K562 (cell line): ENCODE results near the gene OR4D9. TPM values are rescaled to one million over a fixed set of nuclear protein-coding genes. Genes with fewer than 3 reads are reported as not detected.
"Not testable (repeated sequence)": the region's sequence is repeated elsewhere in the genome, so short reads cannot be mapped to it uniquely, and the experiment has no call there.

ENCODE experiments used
- ATAC-seq: fragments of 200-7000 bp; cut with Tn5 transposase; 3 replicates; pipeline ENCODE4 v1.9.1; 2020; ENCODE audit warnings: moderate library complexity
- BruUV-seq: library from RNA; stranded (reverse); fragments of 400-500 nt; replicated peaks from 2 replicates; lab custom pipeline; 2021; lab: Mats Ljungman, UMichigan
- CTCF ChIA-PET: fragments of 300-600 bp; formaldehyde crosslinking; extraction: SDS; loops from one replicate; lab custom pipeline; 2021; ENCODE audit warnings: low intra/inter-chr PET ratio; lab: Yijun Ruan, JAX
- POLR2A ChIA-PET: fragments of 300-600, 350-650 bp; sonication (Branson Sonifier 250); formaldehyde crosslinking; extraction: SDS; loops from one replicate; lab custom pipeline; 2021; ENCODE audit warnings: antibody characterized with exemption, inconsistent platforms; lab: Yijun Ruan, JAX
- DNase-seq, 4 experiments: peaks; one replicate each; pipeline versions ENCODE4 v3.0.0 to v3.0.0-alpha.2; 2011 to 2018; ENCODE audit warnings: low spot score in 3 of 4, mixed read lengths in 3 of 4; ENCODE audit errors: extremely low read depth in 1 of 4
- FAIRE-seq: peaks from 2 replicates; lab custom pipeline; 2011; peaks lifted over from hg19 to GRCh38; lab: Jason Lieb, UNC
- H2AFZ ChIP-seq: 2 replicates; pipeline ENCODE4 v1.6.0; 2011; ENCODE audit warnings: low read depth, low read length, control low read depth, inconsistent platforms
- H3K27ac ChIP-seq: fragments of 200-600 bp; 3 replicates; pipeline ENCODE4 v1.8.0; 2011; ENCODE audit warnings: low read depth, mild to moderate bottlenecking, control low read depth, inconsistent platforms, low read length, moderate library complexity, mixed read lengths; ENCODE audit errors: extremely low read depth
- H3K27me3 ChIP-seq, 2 experiments: fragments of 300-600 bp in 1 of 2; 2 replicates in 1 of 2; 3 replicates in 1 of 2; pipeline versions ENCODE4 v1.6.0 to v1.8.0; 2011; ENCODE audit warnings: inconsistent platforms in 2 of 2, low read length in 2 of 2, mild to moderate bottlenecking in 1 of 2, mixed read lengths in 1 of 2, moderate library complexity in 1 of 2; ENCODE audit not compliant: control insufficient read depth in 2 of 2, insufficient read depth in 2 of 2
- H3K36me3 ChIP-seq: fragments of 300-600 bp; 3 replicates; pipeline ENCODE4 v1.8.0; 2011; ENCODE audit warnings: mild to moderate bottlenecking, low read length, inconsistent platforms; ENCODE audit not compliant: control insufficient read depth, insufficient read depth
- H3K4me1 ChIP-seq, 2 experiments: fragments of 200-600 bp in 1 of 2; replicated peaks in 1 of 2; 2 replicates in 1 of 2; 3 replicates in 1 of 2; pipeline versions ENCODE4 v1.5.1 to v1.8.0; 2011; ENCODE audit warnings: inconsistent platforms in 2 of 2, low read length in 2 of 2, mild to moderate bottlenecking in 1 of 2, mixed read lengths in 1 of 2, moderate library complexity in 1 of 2; ENCODE audit not compliant: control insufficient read depth in 2 of 2, insufficient read depth in 2 of 2
- H3K4me2 ChIP-seq: 2 replicates; pipeline ENCODE4 v1.6.1; 2011; ENCODE audit warnings: low read length, control low read depth, inconsistent platforms, mixed read lengths; ENCODE audit not compliant: insufficient read depth
- H3K4me3 ChIP-seq: fragments of 200-600 bp; sonication (generic), shearing (Covaris generic); 2 replicates; pipeline ENCODE4 v1.5.1; 2016; ENCODE audit warnings: control low read depth, inconsistent platforms
- H3K79me2 ChIP-seq: fragments of 200-600 bp; 3 replicates; pipeline ENCODE4 v1.8.0; 2011; ENCODE audit warnings: low read length, inconsistent platforms; ENCODE audit not compliant: control insufficient read depth, insufficient read depth
- H3K9ac ChIP-seq, 2 experiments: 2 replicates each; pipeline versions ENCODE4 v1.6.0 to v1.6.1; 2011; ENCODE audit warnings: low read depth in 2 of 2, low read length in 2 of 2, control low read depth in 1 of 2, inconsistent platforms in 1 of 2, mild to moderate bottlenecking in 1 of 2, mixed read lengths in 1 of 2; ENCODE audit not compliant: insufficient read depth in 1 of 2
- H3K9me1 ChIP-seq: one replicate; pipeline ENCODE4 v1.6.0; 2011; ENCODE audit warnings: inconsistent platforms, mild to moderate bottlenecking, low read length, moderate library complexity; ENCODE audit not compliant: control insufficient read depth, insufficient read depth
- H3K9me3 ChIP-seq: replicated peaks from 2 replicates; pipeline ENCODE4 v1.5.1; 2011; ENCODE audit warnings: low read depth, low read length, inconsistent platforms; ENCODE audit not compliant: control insufficient read depth, insufficient read depth
- H4K20me1 ChIP-seq: replicated peaks from 2 replicates; pipeline ENCODE4 v1.6.1; 2011; ENCODE audit warnings: low read length, inconsistent platforms, mixed read lengths; ENCODE audit not compliant: control insufficient read depth, insufficient read depth
- AFF1 ChIP-seq, 2 experiments: fragments of 450-650 bp; IDR thresholded peaks; 2 replicates each; pipeline ENCODE4 v1.6.1; 2018; ENCODE audit warnings: mild to moderate bottlenecking in 2 of 2, low read depth in 1 of 2; ENCODE audit not compliant: partially characterized antibody in 2 of 2
- CBFA2T2 ChIP-seq: fragments of 450-650 bp; conservative IDR thresholded peaks from 2 replicates; pipeline ENCODE4 v1.6.1; 2017; ENCODE audit warnings: mild to moderate bottlenecking
- CBX1 ChIP-seq: sonication (generic); IDR thresholded peaks from 2 replicates; pipeline ENCODE4 v1.6.1; 2016; ENCODE audit warnings: antibody characterized with exemption, low read depth, mild to moderate bottlenecking
- EP400 ChIP-seq: fragments of 450-650 bp; IDR thresholded peaks from 2 replicates; pipeline ENCODE4 v1.6.1; 2017; ENCODE audit warnings: antibody characterized with exemption, mild to moderate bottlenecking, moderate library complexity
- MCM7 ChIP-seq, 2 experiments: fragments of 450-650 bp; IDR thresholded peaks; 2 replicates each; pipeline ENCODE4 v1.6.1; 2016 to 2018
- MTF1 ChIP-seq: fragments of 250-450 bp; sonication (Bioruptor Pico); IDR thresholded peaks from 2 replicates; pipeline ENCODE4 v1.9.0; 2021; ENCODE audit warnings: moderate library complexity, mild to moderate bottlenecking, inconsistent platforms, borderline replicate concordance
- POLR3A ChIP-seq: IDR thresholded peaks from 2 replicates; pipeline ENCODE4 v1.6.1; 2011; ENCODE audit warnings: borderline replicate concordance, mild to moderate bottlenecking, moderate library complexity; ENCODE audit not compliant: insufficient read length, insufficient read depth; ENCODE audit errors: extremely low read depth
- RBBP5 ChIP-seq: fragments of 200-600 bp; sonication (generic); IDR thresholded peaks from 2 replicates; pipeline ENCODE4 v1.6.1; 2012; ENCODE audit warnings: borderline replicate concordance, mild to moderate bottlenecking, low read length, control low read depth, inconsistent platforms; ENCODE audit not compliant: insufficient read depth, poor library complexity, severe bottlenecking
- SRSF1 ChIP-seq: fragments of 200-400 bp; formaldehyde crosslinking; IDR thresholded peaks from 2 replicates; pipeline ENCODE4 v1.6.1; 2017; ENCODE audit warnings: mild to moderate bottlenecking, low read depth, low read length, moderate library complexity
- TCF7L2 ChIP-seq: fragments of 150-350 bp; IDR thresholded peaks from 2 replicates; pipeline ENCODE4 v1.6.1; 2016; ENCODE audit warnings: low read depth, mild to moderate bottlenecking, low read length, moderate library complexity
- ZFP36 ChIP-seq: fragments of 150-350 bp; IDR thresholded peaks from 2 replicates; pipeline ENCODE4 v1.6.1; 2018; ENCODE audit warnings: low read length, low read depth; ENCODE audit not compliant: partially characterized antibody
- ZNF384 ChIP-seq: IDR thresholded peaks from 2 replicates; pipeline ENCODE4 v1.6.1; 2012; ENCODE audit warnings: low read depth, low read length, improper control_type of control experiment
- WGBS: fragments of 100-300 bp; shearing (Covaris generic); methylation state at CpG from one replicate; pipeline ENCODE4 v1.1.6; 2016; ENCODE audit warnings: low coverage, mixed read lengths; ENCODE audit not compliant: insufficient coverage; ENCODE audit errors: missing lambda C conversion rate; 5-methylcytosine and 5-hydroxymethylcytosine counted together
- in situ Hi-C: fragments of 300-500 bp; cut with MboI; formaldehyde crosslinking; loops from 4 replicates; pipeline ENCODE4 v1.15.0; 2018; ENCODE audit warnings: inconsistent platforms, mixed read lengths
- intact Hi-C: fragments of 100-400 bp; cut with micrococcal nuclease; formaldehyde crosslinking; loops from 2 replicates; pipeline ENCODE4 v1.14.2; 2022
- polyA plus RNA-seq, 8 experiments: library from polyadenylated mRNA; depleted of rRNA in 4 of 8; stranded (reverse) in 5 of 8; unstranded in 3 of 8; fragments of >200 nt; fragmentation: Nextera tagmentation in 2 of 8; fragmentation: Illumina TruSeq in 1 of 8; extraction: Ambion mirVana in 2 of 8; extraction: Trizol in 1 of 8; gene quantifications; 2 replicates each; pipeline versions ENCODE4 v1.2.1 to v1.2.3, GENCODE V29; 2011 to 2014; ENCODE audit warnings: inconsistent platforms in 1 of 8, missing spikeins in 1 of 8
- total RNA-seq, 7 experiments: library from RNA; depleted of rRNA in 6 of 7; stranded (reverse); fragments of >200 nt in 6 of 7; fragmentation: Illumina TruSeq in 2 of 7; extraction: Trizol in 2 of 7; gene quantifications; 2 replicates each; pipeline versions ENCODE4 v1.2.1 to v1.2.3, GENCODE V29; 2011 to 2021; ENCODE audit warnings: low replicate concordance in 1 of 7

OR4D9 gene
- total and polyA plus RNA-seq, 9 of the 15 experiments (the other 6 are each of a cell fraction or from before 2014, with no cell fraction given): not detected

GRCh38 chr11:59520139-59520538, 8.8 kb downstream of the OR4D9 start:
- DNase-seq, H3K9me3 ChIP-seq, POLR2A ChIA-PET, H3K4me1 ChIP-seq, H3K9me1 ChIP-seq, H3K79me2 ChIP-seq, H4K20me1 ChIP-seq, H3K4me3 ChIP-seq, FAIRE-seq, H3K9ac ChIP-seq, H3K27ac ChIP-seq, H2AFZ ChIP-seq, in situ Hi-C loops, H3K27me3 ChIP-seq, CTCF ChIA-PET, BruUV-seq, H3K4me2 ChIP-seq, intact Hi-C loops, H3K36me3 ChIP-seq, ATAC-seq: not testable (repeated sequence)
- 8% methylated on average over 1 of the region's 2 CpGs for WGBS

GRCh38 chr11:59520741-59521140, 9.4 kb downstream of the OR4D9 start:
- in situ Hi-C loops: no loop called here
- Histone ChIP-seq H4K20me1 (no peaks in the 10 kb centered on the region), H3K4me2 (no peak overlapping the region), H3K36me3 (no peaks in the 10 kb centered on the region), H3K9me1 (no peaks in the 10 kb centered on the region), H3K9ac (no peak overlapping the region), H3K9me3 (no peaks in the 10 kb centered on the region), H3K27ac (no peak overlapping the region), H3K79me2 (no peaks in the 10 kb centered on the region), H3K4me1 (no peaks in the 10 kb centered on the region), H3K4me3 (no peak overlapping the region), H3K27me3 (no peaks in the 10 kb centered on the region), H2AFZ (no peak overlapping the region)
- no peak for DNase-seq
- ATAC-seq: no peak
- CTCF ChIA-PET: no interaction called here
- no TSS peak for BruUV-seq
- intact Hi-C loops: no loop called here
- 31% methylated on average over 5 of the region's 5 CpGs for WGBS
- POLR2A ChIA-PET: no interaction called here
- no peak for FAIRE-seq
- TF ChIP-seq POLR3A (no peak), MCM7 (IDR thresholded peaks at IDR 0.05) (no peak), SRSF1 (no peak), ZNF384 (no peak), CBX1 (no peak), MTF1 (CRISPR knock-in tag) (no peak), CBFA2T2 (no peak), EP400 (no peak), ZFP36 (no peak), TCF7L2 (no peak), AFF1 (IDR thresholded peaks at IDR 0.05; ENCODE audit: low read depth in 1 of 2, partially characterized antibody in 2 of 2) (no peak), RBBP5 (no peak)
